ENCODE measurements around the gene KIAA1549. TPM values are rescaled to one million over a fixed set of nuclear protein-coding genes. Genes with fewer than 3 reads are reported as not detected.

The KIAA1549 gene
- total and polyA plus RNA-seq, 2 donors (not counting 1 experiment from before 2014, with no cell fraction given) = under 0.01 to 0.52 TPM

DNA sequence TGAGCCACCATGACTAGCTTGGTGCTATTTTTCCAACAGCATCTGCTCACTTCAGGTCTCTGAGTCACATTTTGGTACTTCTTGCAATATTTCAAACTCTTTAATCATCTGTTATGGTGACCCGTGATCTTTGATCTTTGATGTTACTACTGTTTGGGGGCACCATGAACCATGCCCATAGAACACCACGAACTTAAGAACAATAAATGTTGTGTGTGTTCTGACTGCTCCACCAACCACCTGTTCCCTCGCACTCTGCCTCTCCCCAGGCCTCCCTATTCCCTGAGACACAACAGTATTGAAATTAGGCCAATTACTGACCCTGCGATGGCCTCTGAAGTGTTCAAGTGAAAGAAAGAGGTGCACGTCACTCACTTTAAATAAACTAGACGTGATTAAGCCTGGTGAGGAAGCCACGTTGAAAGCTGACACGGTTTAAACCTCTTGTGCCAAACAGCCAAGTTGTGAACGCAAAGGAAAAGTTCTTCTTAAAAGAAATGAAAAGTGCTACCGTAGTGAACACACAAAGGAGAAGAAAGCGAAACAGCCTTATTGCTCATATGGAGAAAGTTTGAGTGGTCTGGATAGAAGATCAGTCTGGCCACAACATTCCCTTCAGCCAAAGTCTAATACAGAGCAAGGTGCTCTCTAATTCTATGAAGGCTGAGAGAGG, 156.0 kb downstream of the KIAA1549 start:
- intact Hi-C loops (cut with micrococcal nuclease) = no loop called here
- Histone ChIP-seq H3K9me3 (ENCODE audit: control extremely low read depth in 1 of 3, control insufficient read depth in 2 of 3, insufficient read depth in 1 of 3, low read length in 2 of 3) (no peaks in the 10 kb centered on the region), H2AFZ (ENCODE audit: insufficient read depth, low read depth, low read length, poor library complexity, severe bottlenecking) (no peak overlapping the region), H3K79me2 (ENCODE audit: control insufficient read depth, insufficient read depth, low read length) (no peaks in the 10 kb centered on the region), H3K27me3 (replicated peaks in 1 of 4; ENCODE audit: control extremely low read depth in 1 of 4, control insufficient read depth in 3 of 4, insufficient read depth in 4 of 4, low read length in 3 of 4) (no peaks in the 10 kb centered on the region), H3K36me3 (replicated peaks in 1 of 2; ENCODE audit: control extremely low read depth in 1 of 2, control insufficient read depth in 1 of 2, extremely low read depth in 1 of 2, insufficient read depth in 2 of 2, low read length in 1 of 2) (no peaks in the 10 kb centered on the region), H4K20me1 (ENCODE audit: control insufficient read depth, insufficient read depth, low read length, poor library complexity, severe bottlenecking) (no peaks in the 10 kb centered on the region), H3K4me3 (ENCODE audit: control extremely low read depth in 1 of 5, extremely low read depth in 1 of 5, insufficient read depth in 1 of 5, low read depth in 2 of 5, low read length in 4 of 5) (no peak overlapping the region), H3K4me2 (replicated peaks; ENCODE audit: low read depth, low read length, poor library complexity, severe bottlenecking) (no peak overlapping the region), H3K4me1 (ENCODE audit: control insufficient read depth in 2 of 2, insufficient read depth in 2 of 2, low read length in 2 of 2) (no peaks in the 10 kb centered on the region), H3K27ac (ENCODE audit: low read length in 2 of 2) (no peak overlapping the region), H3K9ac (ENCODE audit: low read length) (no peak overlapping the region)
- ChIA-PET CTCF (no interaction called here), POLR2A (no interaction called here)
- no peaks in the 10 kb centered on the region for H3K27me3 Mint-ChIP-seq
- TF ChIP-seq, protein P1, sequence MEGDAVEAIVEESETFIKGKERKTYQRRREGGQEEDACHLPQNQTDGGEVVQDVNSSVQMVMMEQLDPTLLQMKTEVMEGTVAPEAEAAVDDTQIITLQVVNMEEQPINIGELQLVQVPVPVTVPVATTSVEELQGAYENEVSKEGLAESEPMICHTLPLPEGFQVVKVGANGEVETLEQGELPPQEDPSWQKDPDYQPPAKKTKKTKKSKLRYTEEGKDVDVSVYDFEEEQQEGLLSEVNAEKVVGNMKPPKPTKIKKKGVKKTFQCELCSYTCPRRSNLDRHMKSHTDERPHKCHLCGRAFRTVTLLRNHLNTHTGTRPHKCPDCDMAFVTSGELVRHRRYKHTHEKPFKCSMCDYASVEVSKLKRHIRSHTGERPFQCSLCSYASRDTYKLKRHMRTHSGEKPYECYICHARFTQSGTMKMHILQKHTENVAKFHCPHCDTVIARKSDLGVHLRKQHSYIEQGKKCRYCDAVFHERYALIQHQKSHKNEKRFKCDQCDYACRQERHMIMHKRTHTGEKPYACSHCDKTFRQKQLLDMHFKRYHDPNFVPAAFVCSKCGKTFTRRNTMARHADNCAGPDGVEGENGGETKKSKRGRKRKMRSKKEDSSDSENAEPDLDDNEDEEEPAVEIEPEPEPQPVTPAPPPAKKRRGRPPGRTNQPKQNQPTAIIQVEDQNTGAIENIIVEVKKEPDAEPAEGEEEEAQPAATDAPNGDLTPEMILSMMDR (IDR thresholded peaks at IDR 0.05) = no peak
- TF ChIP-seq EZH2 (IDR thresholded peaks at IDR 0.05; ENCODE audit: borderline replicate concordance, insufficient read depth, low read depth, low read length, poor library complexity, severe bottlenecking) = no peak
- no peaks in the 10 kb centered on the region for H3K9me3 Mint-ChIP-seq (ENCODE audit: insufficient read depth)
- H3K4me1 Mint-ChIP-seq = no peaks in the 10 kb centered on the region
- H3K4me3 Mint-ChIP-seq = no peak overlapping the region
- no peak overlapping the region for H3K27ac Mint-ChIP-seq
- ATAC-seq (ENCODE audit: low read depth) (no peak), DNase-seq (no peak)
- WGBS (ENCODE audit: insufficient coverage) = 98% methylated on average over 7 of the region's 11 CpGs

DNA sequence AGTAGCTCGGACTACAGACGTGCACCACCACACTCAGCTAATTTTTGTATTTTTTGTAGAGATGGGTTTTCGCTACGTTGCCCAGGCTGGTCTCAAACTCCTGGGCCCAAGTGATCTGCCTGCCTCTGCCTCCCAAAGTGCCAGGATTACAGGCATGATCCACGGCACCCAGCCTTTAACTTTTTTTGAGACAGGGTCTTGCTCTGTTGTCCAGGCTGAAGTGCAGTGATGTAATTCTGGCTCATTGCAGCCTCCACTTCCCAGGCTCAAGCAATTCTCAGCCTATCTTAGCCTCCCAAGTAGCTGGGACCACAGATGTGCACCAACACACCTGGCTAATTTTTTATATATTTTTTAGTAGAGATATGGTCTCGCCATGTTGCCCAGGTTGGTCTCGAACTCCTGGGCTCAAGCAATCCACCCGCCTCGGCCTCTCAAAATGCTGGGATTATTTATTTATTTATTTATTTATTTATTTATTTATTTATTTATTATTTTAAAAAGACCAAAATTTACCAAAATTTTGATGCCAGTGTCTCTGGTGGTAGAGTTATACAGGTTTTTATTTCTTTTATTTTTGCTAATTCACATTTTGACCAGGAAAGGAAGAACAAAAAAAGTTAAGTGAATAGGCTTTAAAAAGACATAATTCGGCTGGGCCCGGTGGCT, 158.2 kb downstream of the KIAA1549 start:
- Mint-ChIP-seq H3K27me3 (no peaks in the 10 kb centered on the region), H3K4me1 (no peaks in the 10 kb centered on the region), H3K4me3 (no peak overlapping the region), H3K27ac (no peak overlapping the region), H3K9me3 (ENCODE audit: insufficient read depth) (no peaks in the 10 kb centered on the region)
- no peak overlapping the region for H2AFZ ChIP-seq (ENCODE audit: insufficient read depth, low read depth, low read length, poor library complexity, severe bottlenecking)
- no peaks in the 10 kb centered on the region for H3K79me2 ChIP-seq (ENCODE audit: control insufficient read depth, insufficient read depth, low read length)
- H3K9me3 ChIP-seq (ENCODE audit: control extremely low read depth in 1 of 3, control insufficient read depth in 2 of 3, insufficient read depth in 1 of 3, low read length in 2 of 3) = no peaks in the 10 kb centered on the region
- H4K20me1 ChIP-seq (ENCODE audit: control insufficient read depth, insufficient read depth, low read length, poor library complexity, severe bottlenecking) = no peaks in the 10 kb centered on the region
- H3K36me3 ChIP-seq (replicated peaks in 1 of 2; ENCODE audit: control extremely low read depth in 1 of 2, control insufficient read depth in 1 of 2, extremely low read depth in 1 of 2, insufficient read depth in 2 of 2, low read length in 1 of 2) = no peaks in the 10 kb centered on the region
- 98% methylated on average over 5 of the region's 11 CpGs for WGBS (ENCODE audit: insufficient coverage)
- ChIA-PET POLR2A (no interaction called here), CTCF (no interaction called here)
- H3K4me1 ChIP-seq (ENCODE audit: control insufficient read depth in 2 of 2, insufficient read depth in 2 of 2, low read length in 2 of 2) = no peaks in the 10 kb centered on the region
- DNase-seq (no peak), ATAC-seq (ENCODE audit: low read depth) (no peak)
- H3K4me3 ChIP-seq (ENCODE audit: control extremely low read depth in 1 of 5, extremely low read depth in 1 of 5, insufficient read depth in 1 of 5, low read depth in 2 of 5, low read length in 4 of 5) = no peak overlapping the region
- TF ChIP-seq, protein P1 (IDR thresholded peaks at IDR 0.05) = no peak
- no peak for TF ChIP-seq EZH2 (IDR thresholded peaks at IDR 0.05; ENCODE audit: borderline replicate concordance, insufficient read depth, low read depth, low read length, poor library complexity, severe bottlenecking)
- H3K9ac ChIP-seq (ENCODE audit: low read length) = no peak overlapping the region
- no peak overlapping the region for H3K4me2 ChIP-seq (replicated peaks; ENCODE audit: low read depth, low read length, poor library complexity, severe bottlenecking)
- no peaks in the 10 kb centered on the region for H3K27me3 ChIP-seq (replicated peaks in 1 of 4; ENCODE audit: control extremely low read depth in 1 of 4, control insufficient read depth in 3 of 4, insufficient read depth in 4 of 4, low read length in 3 of 4)
- no peak overlapping the region for H3K27ac ChIP-seq (ENCODE audit: low read length in 2 of 2)
- intact Hi-C loops (cut with micrococcal nuclease) = no loop called here

Data from B cell (primary cell).